Middle frontal gyrus (tissue), 1 donor: ENCODE data around the gene IMMT.

Source experiments
- DNase-seq: peaks from one replicate; pipeline ENCODE4 v3.0.0-alpha.2; 2015; ENCODE audit warnings: low spot score; ENCODE audit errors: extremely low spot score

Gene IMMT

GRCh38 chr2:86226636-86227520, 31.6 kb upstream of the IMMT start:
- no peak for DNase-seq

GRCh38 chr2:86226070-86226469, 30.8 kb upstream of the IMMT start:
- DNase-seq, result no peak

GRCh38 chr2:86225581-86225980, 30.3 kb upstream of the IMMT start:
- DNase-seq, result peak; percentile 61

- no peak for DNase-seq
These were observed 29.5 kb upstream of the IMMT start for GRCh38 chr2:86224645-86225355.

- no peak for DNase-seq
These were observed 28.8 kb upstream of the IMMT start for GRCh38 chr2:86223927-86224560.

GRCh38 chr2:86223140-86223926, 28.1 kb upstream of the IMMT start:
- no peak for DNase-seq

- no peak for DNase-seq
These were observed 25.9 kb upstream of the IMMT start for GRCh38 chr2:86221066-86221684.

GRCh38 chr2:86219896-86220295, 24.6 kb upstream of the IMMT start:
- DNase-seq, result no peak

GRCh38 chr2:86218124-86218523, 22.9 kb upstream of the IMMT start:
- DNase-seq, result no peak

- DNase-seq, result peak; percentile 34
These were observed 21.6 kb upstream of the IMMT start for GRCh38 chr2:86216575-86217555.

GRCh38 chr2:86214503-86214832, 19.2 kb upstream of the IMMT start:
- no peak for DNase-seq

GRCh38 chr2:86213699-86214502, 18.6 kb upstream of the IMMT start:
- DNase-seq, result no peak

- DNase-seq, result no peak
These were observed 17.8 kb upstream of the IMMT start for GRCh38 chr2:86213056-86213455.

- no peak for DNase-seq
These were observed 16.5 kb upstream of the IMMT start for GRCh38 chr2:86211796-86212188.

- DNase-seq, result no peak
These were observed 16.0 kb upstream of the IMMT start for GRCh38 chr2:86211033-86211795.

GRCh38 chr2:86204458-86204857, 9.2 kb upstream of the IMMT start:
- DNase-seq, result no peak

- no peak for DNase-seq
These were observed 8.4 kb upstream of the IMMT start for GRCh38 chr2:86203614-86204013.

- no peak for DNase-seq
These were observed 7.4 kb upstream of the IMMT start for GRCh38 chr2:86202702-86203101.
